T-helper 1 cell treated with Interleukin-12 subunit alpha and Interleukin-12 subunit beta and Interleukin-4 antibody, amounts not matched to agents 30 μg/mL and 1 μg/mL, for 36 hours (primary cell): Measurements from ENCODE around the gene HBG2.

Experiments
- H3K27ac Mint-ChIP-seq: one replicate; pipeline ENCODE4 v1.8.0; 2021; ENCODE audit warnings: mild to moderate bottlenecking, mixed read lengths
- H3K27me3 Mint-ChIP-seq: one replicate; pipeline ENCODE4 v1.8.0; 2021; ENCODE audit warnings: low read depth, mixed read lengths
- H3K36me3 Mint-ChIP-seq: one replicate; pipeline ENCODE4 v1.8.0; 2021; ENCODE audit warnings: low read depth, mixed read lengths
- H3K4me1 Mint-ChIP-seq: one replicate; pipeline ENCODE4 v1.8.0; 2021; ENCODE audit warnings: low read depth, mixed read lengths
- H3K4me3 Mint-ChIP-seq: one replicate; pipeline ENCODE4 v1.8.0; 2021; ENCODE audit warnings: mild to moderate bottlenecking, moderate library complexity, mixed read lengths
- H3K9me3 Mint-ChIP-seq: one replicate; pipeline ENCODE4 v1.8.0; 2021; ENCODE audit warnings: mixed read lengths

HBG2 gene

DNA sequence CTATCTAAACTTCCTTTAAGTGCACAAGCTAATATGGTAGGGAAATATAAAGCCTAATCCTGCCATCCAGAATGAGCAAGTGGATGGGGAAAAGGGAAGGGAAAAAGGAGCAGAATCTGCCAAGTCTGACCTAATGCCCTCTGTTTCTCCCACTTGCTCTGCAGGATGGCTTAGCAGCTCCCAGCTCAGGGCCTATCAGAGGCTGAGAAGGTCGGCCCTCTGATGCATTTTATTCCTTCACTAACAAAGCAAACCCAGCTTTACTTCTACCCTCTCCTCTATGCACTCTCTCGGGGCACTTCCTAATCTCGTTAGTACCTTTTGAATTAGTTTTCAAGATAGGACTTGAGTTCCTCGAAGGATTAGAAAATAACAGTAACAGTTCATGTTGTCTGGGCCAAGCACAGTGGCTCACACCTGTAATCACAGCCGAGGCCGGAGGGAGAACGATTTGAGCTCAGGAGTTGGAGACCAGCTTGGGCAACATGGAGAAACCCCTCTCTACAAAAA is 44.1 kb downstream of the HBG2 start:
- Mint-ChIP-seq H3K36me3 (no peaks in the 10 kb centered on the region), H3K27me3 (no peaks in the 10 kb centered on the region), H3K4me1 (no peaks in the 10 kb centered on the region), H3K9me3 (no peaks in the 10 kb centered on the region), H3K27ac (no peak overlapping the region), H3K4me3 (no peak overlapping the region)

DNA sequence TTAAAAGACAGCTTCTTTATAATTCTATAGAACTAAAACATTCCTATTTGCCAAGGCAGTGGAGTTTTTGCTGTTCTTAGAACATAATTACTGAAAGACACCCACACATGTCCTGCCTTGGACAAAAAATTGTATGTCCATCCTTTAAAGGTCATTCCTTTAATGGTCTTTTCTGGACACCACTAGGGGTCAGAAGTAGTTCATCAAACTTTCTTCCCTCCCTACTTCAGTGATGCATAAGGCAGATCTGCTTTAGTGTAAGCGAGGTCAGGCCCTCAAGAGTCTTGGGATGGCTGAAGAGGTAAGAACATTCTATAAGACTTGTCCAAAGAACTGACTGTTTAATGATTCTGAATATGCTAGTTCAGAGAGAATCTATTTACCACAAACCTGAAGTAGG is 49.8 kb downstream of the HBG2 start:
- Mint-ChIP-seq H3K27ac (no peak overlapping the region), H3K27me3 (no peaks in the 10 kb centered on the region), H3K4me1 (no peaks in the 10 kb centered on the region), H3K4me3 (no peak overlapping the region), H3K9me3 (no peaks in the 10 kb centered on the region), H3K36me3 (no peaks in the 10 kb centered on the region)

- H3K4me1 Mint-ChIP-seq: no peaks in the 10 kb centered on the region
- no peaks in the 10 kb centered on the region for H3K27me3 Mint-ChIP-seq
- no peaks in the 10 kb centered on the region for H3K36me3 Mint-ChIP-seq
- no peak overlapping the region for H3K4me3 Mint-ChIP-seq
- no peaks in the 10 kb centered on the region for H3K9me3 Mint-ChIP-seq
- H3K27ac Mint-ChIP-seq: no peak overlapping the region
Observed at GRCh38 chr11:5203366-5203765, 51.2 kb downstream of the HBG2 start.
